NCI-H146 treated with DMSO at 0.1 percent for 48 hours (cell line): ENCODE results near the gene SCGB1D2.

Experiments used
- DNase-seq: peaks from one replicate; lab custom pipeline; 2025; ENCODE audit not compliant: unreplicated experiment; lab: John Stamatoyannopoulos, UW

Gene SCGB1D2

DNA sequence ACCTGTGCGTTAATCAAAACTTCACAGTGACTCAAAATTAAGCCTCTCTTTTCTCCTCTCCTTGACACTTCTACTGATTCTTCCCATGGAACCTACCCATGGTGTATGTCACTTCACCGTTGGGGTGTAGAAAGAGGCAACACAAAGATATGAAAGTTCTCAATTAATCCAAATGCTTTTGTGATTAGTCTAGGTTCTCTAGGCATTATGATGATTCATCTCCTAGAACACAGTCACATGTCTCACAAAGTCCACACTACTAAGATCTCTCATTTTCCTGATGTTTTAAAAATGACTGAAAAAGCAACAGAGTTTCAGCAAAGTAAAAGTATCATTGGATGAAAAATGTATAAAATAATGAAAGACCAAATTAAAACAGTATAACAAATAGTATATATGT, 14.2 kb downstream of the SCGB1D2 start:
- no peak for DNase-seq

DNA sequence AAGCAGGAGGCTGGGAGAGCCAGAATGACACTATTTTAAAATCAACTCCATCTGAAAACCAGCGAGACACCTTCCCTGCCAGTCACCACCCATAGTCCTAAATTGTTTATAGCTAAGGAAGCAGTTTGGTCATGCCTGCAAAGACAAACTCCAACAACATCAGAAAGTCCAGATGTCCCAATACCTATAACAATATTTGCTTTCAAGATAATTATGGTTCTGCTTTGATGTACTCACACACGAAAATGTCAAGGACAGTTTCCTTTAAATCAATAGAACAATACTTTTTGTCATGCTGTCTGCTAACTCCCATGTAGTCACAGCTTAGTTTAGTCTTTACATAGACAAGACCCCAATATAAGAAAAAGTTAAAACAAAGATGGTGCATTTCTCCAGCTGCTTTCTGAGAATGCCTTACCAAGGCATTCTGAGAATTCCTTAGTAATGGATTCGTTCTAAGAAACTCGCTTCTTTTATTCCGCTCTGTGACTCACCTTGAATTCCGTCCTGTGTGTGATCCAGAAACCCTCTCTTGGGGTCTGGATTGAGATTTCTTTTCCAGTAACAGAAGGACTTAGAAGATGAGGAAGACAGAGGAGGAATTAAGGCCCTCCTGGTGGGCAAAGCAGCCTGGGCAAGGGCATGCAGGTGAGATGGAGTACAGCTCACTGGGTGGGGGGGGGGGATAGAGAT, 18.4 kb downstream of the SCGB1D2 start:
- no peak for DNase-seq

DNA sequence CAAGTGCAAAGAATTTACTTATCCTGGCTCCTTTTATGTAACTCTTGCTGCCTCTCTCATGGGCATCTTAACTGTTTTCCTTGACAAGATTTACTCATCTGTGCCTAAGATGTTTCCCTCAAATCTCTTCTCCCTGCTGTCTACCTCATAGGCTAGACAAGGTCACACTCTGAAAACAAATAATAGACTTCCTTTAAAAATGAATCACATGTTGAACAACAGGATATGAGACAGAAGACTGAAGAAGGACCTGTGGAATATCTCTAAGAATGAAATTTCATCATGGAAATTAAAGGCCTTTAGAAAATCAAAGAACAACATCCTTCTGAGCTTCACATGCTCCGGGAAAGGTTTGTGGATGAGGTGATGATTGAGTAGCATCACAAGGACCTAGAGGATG, 22.0 kb downstream of the SCGB1D2 start:
- DNase-seq = no peak

DNA sequence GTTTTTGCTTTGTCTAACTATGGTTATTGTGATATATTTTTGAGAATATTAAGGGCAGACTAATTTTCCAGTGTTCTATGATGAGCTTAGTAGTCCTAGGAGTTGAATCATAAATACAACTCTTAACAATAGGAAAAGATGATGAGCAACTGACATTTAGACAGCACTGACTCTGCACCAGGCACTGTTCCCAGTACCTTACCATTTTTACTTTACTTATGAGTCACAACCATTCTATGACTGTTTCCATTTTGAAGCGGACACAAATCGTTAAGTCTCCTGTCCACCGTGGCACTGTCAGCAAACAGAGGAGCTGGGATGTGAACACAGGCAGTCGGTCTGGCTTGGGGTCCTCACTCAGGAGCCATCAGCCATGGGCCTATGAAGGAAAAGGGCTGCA, 24.5 kb downstream of the SCGB1D2 start:
- no peak for DNase-seq

DNA sequence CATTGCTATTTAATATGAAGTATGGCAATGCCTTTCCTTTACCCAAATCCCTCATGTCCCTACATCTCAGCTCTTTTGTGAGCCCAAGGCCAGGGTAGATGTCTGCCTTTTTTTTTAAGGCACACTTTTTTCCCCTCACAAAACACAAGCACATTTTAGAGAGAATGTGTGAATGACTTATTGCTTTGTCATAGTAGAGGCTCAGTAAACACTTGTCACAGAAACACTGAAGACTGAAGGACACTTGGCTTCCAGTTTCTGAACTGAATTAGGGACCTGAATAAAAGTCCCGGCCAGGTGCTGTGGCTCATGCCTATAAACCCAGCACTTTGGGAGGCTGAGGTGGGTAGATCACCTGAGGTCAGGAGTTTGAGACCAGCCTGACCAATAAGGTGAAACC, 25.0 kb downstream of the SCGB1D2 start:
- no peak for DNase-seq

DNA sequence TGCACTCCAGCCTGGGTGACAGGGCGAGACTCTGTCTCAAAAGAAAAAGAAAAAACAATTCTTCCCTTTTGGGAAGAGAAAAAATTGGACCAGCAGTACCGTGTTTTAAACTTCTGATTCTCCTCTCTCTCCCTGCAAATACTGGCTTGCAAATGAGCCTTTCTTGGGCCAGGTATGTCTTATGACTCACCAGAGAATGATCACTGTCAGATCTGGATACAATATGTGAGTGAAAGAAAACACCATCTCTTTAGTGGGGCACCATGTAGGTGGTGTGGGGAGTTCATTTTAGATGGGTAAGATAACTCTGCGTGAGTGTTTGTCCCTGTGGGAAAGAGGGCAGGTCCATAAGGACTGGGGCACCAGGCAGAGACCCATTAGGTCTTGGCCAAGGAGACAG, 25.5 kb downstream of the SCGB1D2 start:
- DNase-seq = no peak

DNA sequence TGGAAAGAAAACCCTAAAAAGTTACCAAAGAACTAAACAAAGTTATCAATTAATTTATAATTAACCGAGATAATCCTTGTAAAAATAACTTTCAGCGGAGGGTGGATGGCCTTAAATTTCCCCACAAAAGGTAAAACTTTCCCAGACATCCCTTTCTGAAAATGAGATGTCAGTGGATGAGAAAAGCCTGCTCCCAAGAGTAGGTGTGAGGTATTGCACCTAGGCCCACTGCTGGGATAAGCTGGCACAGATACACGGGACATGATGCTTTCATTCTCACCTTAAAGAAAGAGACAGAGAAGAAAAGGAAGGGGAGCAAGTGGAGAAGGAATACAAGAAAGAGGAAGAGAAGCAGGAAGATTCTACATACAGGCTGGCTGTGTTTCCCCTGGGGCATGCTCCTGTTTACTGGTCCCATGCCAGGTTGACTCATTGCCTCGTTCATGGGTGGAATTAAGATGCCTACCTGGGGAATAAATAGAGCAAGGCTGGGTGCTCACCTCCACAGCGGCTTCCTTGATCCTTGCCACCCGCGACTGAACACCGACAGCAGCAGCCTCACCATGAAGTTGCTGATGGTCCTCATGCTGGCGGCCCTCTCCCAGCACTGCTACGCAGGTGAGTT, 27.7 kb downstream of the SCGB1D2 start, which contains the start of gene SCGB2A2:
SCGB2A2 (plus strand) TSS at position 505 of the 625 bp plus-strand sequence; CDS start at position 564, 59 bp downstream.
- no peak for DNase-seq

DNA sequence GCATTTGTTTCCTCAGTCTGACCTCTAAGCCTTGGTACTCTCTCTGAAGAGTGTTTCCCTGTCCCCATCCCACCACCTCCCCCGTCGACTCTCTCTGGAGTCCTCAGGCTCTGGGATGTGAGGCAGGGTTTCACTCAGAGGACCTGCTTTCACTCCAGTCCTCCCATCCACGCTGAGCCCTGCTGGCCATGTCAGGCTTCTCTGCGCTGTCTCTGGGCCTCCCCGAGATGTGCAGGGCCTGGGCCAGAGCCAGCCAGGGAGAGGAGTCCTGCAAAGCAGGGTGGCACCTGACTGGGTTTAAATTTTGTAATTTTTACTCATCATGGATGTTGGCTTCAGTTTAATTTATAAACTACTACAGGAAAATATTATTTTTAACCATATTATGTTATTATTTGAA, 31.2 kb downstream of the SCGB1D2 start:
- DNase-seq = no peak

DNA sequence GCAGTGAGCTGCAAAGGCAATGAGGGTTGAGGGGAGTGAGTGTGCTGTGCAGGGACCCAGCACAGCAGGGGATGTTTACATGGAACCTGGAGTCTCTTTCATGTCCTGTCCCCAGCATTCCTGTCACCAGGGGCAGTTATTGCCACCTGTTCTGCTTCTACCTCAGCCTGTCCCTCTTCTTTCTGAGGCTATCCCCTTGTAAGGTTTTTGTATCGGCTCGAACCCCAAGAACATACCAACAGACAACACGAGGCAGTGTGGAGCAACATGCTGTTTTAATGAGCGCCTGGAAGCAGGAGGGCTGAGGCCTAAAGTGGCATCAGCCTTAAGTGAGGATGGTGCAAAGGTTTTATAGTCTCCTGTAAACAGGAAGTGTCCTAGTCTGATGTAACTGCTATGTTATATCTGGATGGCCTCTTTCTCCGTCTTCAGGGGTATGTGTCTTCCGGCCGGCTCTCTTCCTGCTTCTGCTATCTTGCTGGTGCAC, 31.8 kb downstream of the SCGB1D2 start:
- DNase-seq = no peak

DNA sequence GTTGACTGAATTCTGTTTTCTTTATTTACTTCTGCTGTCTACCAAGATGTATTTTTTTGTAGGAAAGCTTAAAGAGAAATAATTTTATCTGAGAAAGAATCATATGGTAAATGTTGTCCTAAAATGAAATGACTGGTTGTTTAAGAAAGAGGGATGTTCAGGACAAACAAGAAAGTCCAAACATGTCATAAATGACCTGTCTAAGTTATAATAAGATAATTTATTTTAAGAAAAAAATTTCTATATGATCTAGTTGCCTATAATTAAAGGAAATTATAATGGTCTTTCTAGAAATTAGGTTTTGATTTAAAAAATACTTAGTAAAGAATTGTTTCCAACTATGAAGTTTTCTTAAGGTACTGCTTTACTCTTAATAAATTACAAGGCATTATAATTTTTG, 38.4 kb downstream of the SCGB1D2 start:
- DNase-seq = no peak
